ENCODE data around the gene MLC1.

- TF ChIP-seq CREB5 (CRISPR knock-in tag; IDR thresholded peaks at IDR 0.05; ENCODE audit: low read depth) = no peak
- TF ChIP-seq ISL1 (CRISPR knock-in tag; IDR thresholded peaks at IDR 0.05) = no peak
- no peak for TF ChIP-seq ZC3H10 (CRISPR knock-in tag; IDR thresholded peaks at IDR 0.05)
- no peak for TF ChIP-seq ZNF8 (CRISPR knock-in tag; IDR thresholded peaks at IDR 0.05)
- TF ChIP-seq ESRRG (CRISPR knock-in tag; IDR thresholded peaks at IDR 0.05) = no peak
Measured at GRCh38 chr22:50012211-50013181, 72.7 kb downstream of the MLC1 start, which contains the start of gene IL17REL.

Data from SK-N-SH treated with all-trans-retinoic acid at 6 μM for 48 hours (cell line).